HG02981 (cell line): Measurements from ENCODE around the gene SATB2.

ENCODE experiments used
- ATAC-seq: cut with Tn5 transposase; IDR thresholded peaks from one replicate; pipeline ENCODE4 v1.9.1; 2021; ENCODE audit warnings: mild to moderate bottlenecking, moderate library complexity; ENCODE audit not compliant: unreplicated experiment

The SATB2 gene

GRCh38 chr2:199273042-199273511 is 184.7 kb downstream of the SATB2 start:
- ATAC-seq = no peak

DNA sequence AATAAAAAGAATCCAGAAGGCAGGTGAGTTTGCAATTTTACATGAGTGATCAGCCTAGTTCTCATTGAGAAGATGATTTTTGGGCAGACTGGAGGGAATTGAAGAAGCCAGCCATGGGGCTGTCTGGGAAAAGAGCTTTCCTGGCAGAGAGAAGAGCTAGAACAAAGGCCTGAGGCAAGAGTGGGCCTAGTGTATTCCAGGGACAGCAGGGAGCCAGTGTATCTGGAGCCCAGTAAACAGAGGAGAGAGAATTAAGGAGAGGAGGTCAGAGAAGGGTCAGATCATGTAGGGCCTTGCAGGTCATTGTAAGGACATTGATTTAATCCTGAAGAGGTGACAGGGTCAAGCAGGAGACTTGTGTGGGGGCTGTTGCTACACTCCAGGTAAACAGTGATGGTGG is 195.8 kb downstream of the SATB2 start:
- no peak for ATAC-seq

GRCh38 chr2:199261239-199261638 is 196.5 kb downstream of the SATB2 start:
- ATAC-seq = no peak

GRCh38 chr2:199259671-199260070 is 198.1 kb downstream of the SATB2 start:
- ATAC-seq = no peak

DNA sequence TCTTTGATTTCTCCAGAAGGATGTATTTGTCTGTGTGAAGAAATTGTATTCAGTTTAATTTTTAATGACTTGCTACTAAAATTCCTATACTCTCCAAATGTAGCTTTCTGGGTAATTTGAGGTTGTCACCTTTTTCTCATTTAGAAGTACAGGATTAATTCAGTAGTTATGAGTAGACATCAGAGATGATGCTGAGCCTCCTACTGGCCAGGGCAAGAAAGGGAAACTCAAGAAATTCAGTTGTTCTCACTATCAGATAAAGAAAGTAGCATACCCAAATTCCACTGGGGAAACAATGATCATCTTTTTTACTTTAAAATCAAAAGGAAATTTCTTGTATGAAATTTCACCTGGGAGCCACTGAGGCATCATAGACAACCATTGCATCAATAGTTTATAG is 199.4 kb downstream of the SATB2 start:
- no peak for ATAC-seq

DNA sequence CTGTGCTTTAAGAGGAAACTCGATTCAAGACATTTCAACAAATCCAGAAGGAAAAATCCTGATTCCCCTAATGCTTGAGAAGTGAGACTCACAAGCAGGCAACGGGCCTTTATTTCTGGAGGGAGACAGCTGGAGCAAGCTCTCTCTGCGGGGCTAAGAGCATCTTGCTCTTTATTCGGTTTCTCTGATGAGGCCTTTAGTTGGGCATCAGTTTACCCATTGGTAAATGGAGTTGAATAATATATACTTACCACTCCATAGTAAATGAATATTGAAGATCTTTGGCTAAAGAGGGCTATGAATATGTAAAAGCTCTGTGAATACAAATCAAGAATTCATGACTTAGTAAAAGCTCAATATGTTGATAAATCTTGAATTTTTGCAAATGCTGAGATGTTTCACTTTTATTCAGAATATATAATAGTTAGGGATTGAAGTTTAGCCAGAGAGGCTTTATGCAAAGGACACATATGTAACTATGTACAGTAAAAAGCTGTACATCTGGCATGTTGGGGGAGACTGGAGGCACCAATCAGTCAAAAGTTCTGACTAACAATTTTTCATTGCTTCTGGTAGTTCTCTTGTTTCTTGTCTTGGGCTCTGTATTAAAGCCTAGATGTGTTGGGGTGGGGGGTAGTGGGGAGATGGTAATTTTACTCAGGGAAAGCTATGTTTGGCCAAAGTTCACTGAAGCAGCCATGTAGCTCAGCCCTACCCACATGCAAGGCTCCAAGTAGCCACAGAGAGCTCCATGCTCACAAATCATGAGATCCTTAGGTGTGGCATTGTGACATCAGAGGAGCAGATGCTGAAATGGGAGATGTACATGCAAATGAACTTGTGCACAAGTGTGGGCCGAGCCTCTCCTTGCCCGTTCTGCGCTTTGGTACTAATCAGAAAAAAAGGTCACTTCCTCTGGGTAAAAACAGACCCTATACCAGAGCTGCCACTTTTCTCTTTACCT is 200.2 kb downstream of the SATB2 start:
- no peak for ATAC-seq

DNA sequence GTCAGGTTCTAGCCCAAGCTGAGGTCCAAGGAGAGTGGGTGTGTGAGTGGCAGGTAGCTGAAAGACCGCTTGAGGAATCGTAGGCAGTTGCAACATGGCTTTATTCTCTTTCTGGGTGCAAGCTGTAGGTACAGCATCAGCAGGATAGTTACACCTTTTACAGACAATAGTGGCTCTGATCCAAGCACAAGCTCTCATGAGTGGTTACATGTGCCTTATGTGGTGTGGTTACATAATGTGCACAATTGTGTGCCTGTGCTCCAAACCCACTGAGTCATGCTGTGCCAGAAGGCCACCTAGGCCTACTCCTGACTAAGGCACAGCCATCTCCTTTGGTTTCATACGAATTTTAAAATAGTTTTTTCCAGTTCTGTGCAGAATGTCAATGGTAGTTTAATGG is 227.6 kb downstream of the SATB2 start:
- no peak for ATAC-seq

DNA sequence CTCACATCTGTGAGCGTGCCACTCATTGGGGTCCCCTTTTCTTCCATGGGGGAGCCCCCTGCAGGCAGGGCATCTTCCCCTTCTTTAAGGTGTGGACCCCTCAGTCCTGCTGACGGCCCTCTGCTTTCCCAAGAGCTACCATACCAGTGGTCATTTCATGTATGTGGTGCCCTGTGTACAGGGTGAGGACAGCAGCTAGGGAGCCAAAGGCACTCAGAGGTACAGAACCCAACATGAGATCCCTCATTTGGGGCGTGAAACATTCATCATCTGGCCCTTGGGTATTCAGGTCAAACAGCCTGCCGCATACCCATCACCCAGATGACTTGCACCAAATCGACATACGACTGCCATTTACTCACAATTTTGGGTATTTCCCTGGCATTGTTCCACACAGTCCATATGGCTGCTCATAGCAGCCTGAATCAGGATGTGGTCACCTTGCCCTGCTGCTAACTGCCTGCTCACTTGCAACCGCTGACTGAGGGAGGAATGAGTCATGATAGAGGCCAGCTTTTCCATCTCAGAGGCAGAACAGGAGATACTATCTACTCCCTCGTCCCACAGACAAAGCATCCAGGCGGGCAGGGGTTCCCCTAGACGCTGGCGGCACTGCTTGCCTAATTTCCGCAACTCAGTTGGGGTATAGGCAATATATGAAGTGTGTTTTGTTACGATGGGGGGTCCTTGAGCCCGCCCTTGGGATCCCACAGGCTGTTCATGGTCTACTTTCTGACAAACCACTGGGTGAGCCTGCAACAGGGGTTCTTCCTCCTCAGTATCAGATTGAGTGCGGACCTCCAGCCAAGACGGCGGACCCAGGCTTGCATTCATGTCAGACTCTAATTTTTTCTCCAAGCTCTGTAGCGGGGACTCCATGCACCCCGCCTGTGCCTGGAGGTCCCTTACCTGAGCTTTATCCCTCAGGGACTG is 228.6 kb downstream of the SATB2 start:
- peak; percentile 76 for ATAC-seq

DNA sequence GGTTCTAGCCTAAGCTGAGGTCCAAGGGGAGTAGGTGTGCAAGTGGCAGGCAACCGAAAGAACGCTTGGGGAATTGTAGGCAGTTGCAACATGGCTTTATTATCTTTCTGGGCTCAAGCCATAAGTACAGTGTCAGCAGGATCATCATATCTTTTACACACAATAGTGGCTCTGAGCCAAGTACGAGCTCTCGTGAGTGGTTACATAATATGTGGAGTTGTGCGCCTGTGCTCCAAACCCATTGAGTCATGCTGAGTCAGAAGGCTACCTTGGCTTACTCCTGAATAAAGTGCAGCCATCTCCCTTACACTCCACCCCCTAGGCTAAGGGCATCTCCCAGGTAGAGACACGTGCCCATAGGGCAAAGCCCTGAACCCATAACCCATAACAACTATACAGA is 233.9 kb downstream of the SATB2 start:
- no peak for ATAC-seq

GRCh38 chr2:199220920-199221319 is 236.8 kb downstream of the SATB2 start:
- no peak for ATAC-seq

- no peak for ATAC-seq
These were observed 238.2 kb downstream of the SATB2 start for GRCh38 chr2:199219551-199219950.
